HG03432 (cell line): ENCODE measurements around the gene PRMT2.
"Not testable (repeated sequence)": the region's sequence is repeated elsewhere in the genome, so short reads cannot be mapped to it uniquely, and the experiment has no call there.

Experiments used
- ATAC-seq: cut with Tn5 transposase; IDR thresholded peaks from one replicate; pipeline ENCODE4 v1.9.1; 2021; ENCODE audit warnings: mild to moderate bottlenecking, moderate library complexity; ENCODE audit not compliant: unreplicated experiment

The PRMT2 gene

DNA sequence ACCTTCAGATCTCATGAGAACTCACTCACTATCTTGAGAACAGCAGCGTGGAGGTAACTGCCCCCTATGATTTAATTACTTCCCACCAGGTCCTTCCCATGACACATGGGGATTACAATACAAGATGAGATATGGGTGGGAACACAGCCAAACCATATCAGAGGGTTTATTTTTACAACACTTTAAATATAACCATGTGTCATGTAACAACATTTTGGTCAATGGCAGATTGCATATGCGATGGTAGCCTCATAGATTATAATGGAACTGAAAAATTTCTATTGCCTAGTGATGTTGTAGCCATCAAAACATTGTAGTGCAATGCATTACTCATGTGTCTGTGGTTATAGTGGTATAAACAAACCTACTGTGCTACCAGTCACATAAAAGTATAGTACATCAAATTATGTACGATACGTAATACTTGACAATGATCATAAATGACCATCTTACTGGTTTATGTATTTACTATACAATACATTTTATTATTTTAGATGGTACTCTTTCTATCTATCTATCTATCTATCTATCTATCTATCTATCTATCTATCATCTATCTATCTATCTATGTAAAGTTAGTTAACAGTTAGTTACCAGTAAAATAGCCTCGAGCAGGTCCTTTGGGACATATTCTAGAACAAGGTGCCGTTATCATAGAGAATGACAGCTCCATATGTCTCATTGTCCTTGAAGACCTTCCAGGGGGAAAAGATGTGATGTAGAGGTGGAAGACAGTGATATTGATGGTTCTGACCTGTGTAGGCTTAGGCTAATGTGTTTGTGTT lies 18.0 kb upstream of the PRMT2 start:
- no peak for ATAC-seq

GRCh38 chr21:46618738-46619379 lies 16.6 kb upstream of the PRMT2 start:
- ATAC-seq = no peak

DNA sequence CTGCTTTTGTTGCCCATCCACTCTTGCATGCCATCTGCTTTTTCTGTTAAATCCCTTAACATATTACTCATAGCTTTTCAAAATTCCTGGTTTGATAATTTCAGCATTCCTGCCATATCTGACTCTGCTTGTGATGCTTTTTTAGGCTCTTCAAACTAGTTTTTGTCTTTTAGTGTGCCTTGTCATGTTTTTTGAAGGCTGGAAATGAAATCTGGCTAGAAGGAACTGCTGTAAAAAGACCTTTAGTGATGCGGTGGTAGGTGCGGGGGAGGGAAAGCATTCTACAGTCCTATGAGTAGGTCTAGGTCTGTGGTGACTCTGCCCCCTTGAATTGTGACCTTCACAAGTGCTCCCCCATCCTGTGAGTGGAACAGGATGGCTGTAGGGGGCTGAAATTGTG lies 15.6 kb upstream of the PRMT2 start:
- no peak for ATAC-seq

DNA sequence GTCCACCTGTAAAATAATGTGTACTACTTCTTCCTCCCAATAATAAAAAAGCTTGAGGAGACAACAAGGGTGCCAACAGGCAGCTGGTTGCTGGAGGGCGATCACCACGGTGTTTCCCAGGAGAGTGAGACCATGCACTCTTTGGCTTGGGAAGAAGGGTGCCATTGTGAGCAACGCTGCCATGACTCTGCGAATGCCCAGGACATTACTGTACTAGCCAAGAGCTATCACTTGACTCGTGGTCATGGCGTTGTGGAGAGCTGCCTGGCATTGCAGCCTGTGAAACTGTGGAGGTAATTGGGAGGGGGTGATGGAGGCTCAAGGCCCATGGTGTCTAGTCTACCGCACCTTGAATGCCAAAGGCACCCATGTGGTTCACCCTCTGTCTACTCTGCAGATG lies 14.6 kb upstream of the PRMT2 start:
- no peak for ATAC-seq

GRCh38 chr21:46621457-46622182 lies 13.9 kb upstream of the PRMT2 start:
- ATAC-seq = no peak

DNA sequence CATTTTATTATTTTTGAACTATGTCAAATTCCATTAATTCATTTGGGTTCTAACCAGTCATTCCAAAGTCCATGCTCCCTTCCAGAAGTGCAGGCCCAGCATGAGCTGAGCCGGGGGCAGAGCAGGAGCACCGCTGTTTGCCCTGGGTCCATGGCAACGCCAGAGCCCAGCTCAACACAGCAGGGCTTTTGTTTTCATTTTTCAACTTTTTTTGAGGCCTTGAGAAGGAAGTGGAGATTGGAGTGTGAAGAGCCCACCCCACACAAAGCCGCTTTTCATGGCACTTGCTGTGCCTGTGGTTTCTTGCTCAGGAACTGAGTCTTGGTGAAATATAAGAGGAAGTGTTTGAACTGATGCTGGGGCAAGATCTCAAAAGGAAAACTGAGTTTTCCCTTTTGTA lies 13.2 kb upstream of the PRMT2 start:
- no peak for ATAC-seq

DNA sequence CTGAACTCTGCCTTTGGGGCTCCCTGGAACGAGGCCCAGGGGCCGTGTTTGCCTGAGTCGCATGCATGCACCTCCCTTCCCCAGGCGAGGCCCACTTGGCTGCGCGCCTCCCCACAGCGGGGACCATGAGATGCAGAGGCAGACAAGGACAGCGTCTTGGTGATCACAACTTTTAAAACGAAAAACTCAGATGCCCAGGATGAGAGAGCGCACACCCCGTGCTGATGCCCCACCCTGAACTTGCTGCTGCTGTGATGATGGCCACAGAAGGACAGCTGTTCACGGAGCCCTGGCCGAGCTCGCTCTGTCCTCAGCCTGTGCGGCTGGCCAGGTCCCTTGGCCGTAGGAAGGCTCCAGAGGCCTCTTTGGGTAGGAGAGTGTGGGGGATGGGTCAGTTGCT lies 11.4 kb upstream of the PRMT2 start:
- ATAC-seq = no peak

DNA sequence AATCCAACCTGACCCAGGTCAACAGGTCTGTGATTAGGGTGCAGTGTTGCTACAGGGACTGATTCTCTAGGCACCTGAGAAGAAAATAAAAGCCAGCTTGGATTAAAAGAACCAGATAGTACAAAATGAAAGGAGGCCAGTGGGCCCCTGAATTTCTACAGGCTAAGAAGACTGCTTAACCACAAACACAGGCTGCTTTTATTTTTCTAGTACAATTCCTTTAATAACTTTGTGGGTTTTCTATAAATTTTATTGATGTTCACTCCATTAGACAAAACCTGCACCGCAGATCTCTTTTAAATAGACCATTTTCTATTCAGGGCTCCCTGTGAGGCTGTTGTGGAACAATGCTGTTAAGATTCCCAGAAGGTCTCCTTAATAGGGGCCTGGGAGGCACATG lies 9.7 kb upstream of the PRMT2 start:
- ATAC-seq = no peak

GRCh38 chr21:46626536-46626935 lies 8.9 kb upstream of the PRMT2 start:
- no peak for ATAC-seq

DNA sequence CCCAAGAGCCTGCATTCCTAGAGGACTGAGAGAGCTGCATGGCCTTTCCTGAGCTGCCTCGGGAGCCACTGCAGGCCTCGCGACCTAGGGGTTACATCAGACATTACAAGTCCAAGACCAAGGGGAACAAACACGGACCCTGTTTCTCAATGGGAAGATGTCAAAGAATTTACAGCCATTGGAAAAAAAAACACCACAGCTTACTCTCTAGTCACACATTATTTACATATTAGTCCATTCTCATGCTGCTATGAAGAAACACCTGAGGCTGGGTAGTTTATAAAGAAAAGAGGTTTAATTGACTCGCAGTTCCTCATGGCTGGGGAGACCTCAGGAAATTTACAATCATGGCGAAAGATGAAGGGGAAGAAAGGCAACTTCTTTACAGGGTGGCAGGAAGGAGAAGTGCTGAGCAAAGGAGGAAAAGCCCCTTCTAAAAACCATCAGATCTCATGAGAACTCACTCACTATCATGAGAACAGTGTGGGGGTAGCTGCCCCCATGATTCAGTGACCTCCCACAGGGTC lies 8.4 kb upstream of the PRMT2 start:
- ATAC-seq = no peak

DNA sequence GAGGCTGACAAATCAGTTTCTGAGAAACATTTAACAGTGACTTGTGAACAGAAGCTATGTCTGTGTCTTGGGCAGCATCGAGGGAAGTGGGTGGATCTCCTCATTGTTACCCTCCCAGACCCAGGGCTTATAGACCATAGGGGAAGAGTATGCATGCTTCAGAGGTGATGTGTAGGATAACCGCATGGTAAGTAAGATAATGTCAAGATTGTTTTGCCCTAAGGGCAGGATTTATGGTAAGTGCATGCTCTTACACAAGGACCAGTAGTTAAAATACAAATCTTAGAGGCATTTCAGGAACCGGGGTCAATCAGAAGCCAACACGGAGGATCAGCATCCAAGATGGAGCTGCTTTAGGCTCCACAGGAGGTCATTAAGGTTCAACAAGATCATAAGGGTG lies 7.7 kb upstream of the PRMT2 start:
- ATAC-seq = no peak

GRCh38 chr21:46628868-46629267 lies 6.6 kb upstream of the PRMT2 start:
- ATAC-seq = no peak

DNA sequence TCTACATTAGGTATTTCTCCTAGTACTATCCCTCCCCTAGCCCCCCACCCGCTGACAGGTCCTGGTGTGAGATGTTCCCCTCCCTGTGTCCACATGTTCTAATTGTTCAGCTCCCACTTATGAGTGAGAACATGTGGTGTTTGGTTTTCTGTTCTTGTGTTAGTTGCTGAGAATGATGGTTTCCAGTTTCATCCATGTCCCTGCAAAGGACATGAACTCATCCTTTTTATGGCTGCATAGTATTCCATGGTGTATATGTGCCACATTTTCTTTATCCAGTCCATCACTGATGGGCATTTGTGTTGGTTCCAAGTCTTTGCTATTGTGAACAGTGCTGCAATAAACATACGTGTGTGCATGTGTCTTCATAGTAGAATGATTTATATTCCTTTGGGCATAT lies 4.6 kb upstream of the PRMT2 start:
- not testable (repeated sequence) for ATAC-seq

DNA sequence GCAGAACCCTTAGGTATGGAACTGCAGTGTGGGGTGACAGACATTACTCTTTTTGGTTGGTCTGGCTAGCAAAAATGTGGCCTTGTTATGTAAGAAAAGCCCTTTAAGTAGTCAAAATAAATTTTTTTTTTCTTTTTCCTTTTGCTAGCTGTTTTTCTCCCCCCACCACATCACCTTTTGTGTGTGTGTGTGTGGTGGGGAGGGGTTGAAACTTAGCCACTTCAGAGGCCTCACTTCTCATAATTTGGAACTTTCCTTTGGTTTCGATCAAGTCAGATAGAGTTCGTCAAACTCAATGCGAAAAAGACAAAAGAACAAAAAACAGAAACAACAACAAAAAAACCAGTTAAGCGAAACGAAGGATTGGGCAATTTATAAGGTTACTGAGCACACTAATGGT lies 1.9 kb upstream of the PRMT2 start:
- ATAC-seq = no peak

DNA sequence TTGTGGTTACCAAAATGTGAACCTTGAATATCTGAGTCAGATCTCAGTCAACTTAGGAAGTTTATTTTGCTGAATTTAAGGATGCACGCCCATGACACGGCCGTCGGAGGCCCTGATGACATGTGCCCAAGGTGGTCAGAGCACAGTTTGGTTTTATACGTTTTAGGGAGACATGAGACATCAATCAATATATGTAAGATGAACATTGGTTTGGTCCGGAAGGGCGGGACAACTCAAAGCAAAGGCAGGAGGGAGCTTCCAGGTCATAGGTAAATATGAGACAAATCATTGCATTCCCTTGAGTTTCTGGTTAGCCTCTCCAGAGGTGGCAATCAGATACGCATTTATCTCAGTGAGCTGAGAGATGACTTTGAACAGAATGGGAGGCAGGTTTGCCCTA lies 1.0 kb upstream of the PRMT2 start:
- no peak for ATAC-seq

- peak; percentile 21 for ATAC-seq
Observed at GRCh38 chr21:46634966-46635323, 529 bp upstream of the PRMT2 start.

- no peak for ATAC-seq
Observed at GRCh38 chr21:46636181-46636512, 673 bp downstream of the PRMT2 start.

DNA sequence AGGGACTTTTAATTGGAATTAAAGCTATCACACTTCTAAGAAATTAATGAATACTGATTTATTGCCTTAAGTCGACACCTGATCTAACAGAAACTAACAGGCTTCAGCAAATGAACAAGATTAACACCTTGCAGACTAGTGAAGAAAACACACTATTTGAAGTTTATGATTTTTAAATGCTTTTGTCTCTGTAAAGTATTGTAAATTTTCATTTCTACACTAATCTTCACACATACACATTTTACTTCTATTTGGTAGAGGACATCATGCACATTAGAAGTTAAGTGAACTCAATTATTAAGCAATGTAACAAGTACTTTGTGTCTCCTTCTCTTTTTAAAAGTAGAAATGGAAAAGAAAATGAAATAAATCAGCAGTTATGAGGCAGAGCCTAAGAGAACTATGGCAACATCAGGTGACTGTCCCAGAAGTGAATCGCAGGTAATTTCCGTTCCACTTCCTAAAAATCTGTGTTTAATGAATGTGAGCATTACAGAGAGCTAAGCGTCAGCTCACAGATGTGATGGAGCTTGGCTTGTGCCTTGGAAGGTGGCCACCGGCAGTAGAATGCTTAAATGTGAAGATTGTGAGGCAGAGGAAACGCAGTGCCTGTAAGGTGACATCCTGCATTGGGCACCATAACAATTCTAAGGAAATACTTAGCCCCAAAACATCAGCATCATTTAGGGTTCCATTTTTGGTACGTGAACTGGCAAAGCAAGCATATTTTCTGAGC lies 1.2 kb downstream of the PRMT2 start:
- no peak for ATAC-seq

GRCh38 chr21:46637952-46638746 lies 2.7 kb downstream of the PRMT2 start:
- no peak for ATAC-seq
